RWPE2 (cell line): ENCODE results near the gene BORCS5.

Experiments
- ATAC-seq: fragments of 200-7000 bp; cut with Tn5 transposase; 3 replicates; pipeline ENCODE4 v1.9.1; 2021; ENCODE audit warnings: low read depth
- DNase-seq: peaks from one replicate; pipeline ENCODE4 v3.0.0-alpha.2; 2020; ENCODE audit warnings: low spot score
- H3K27ac ChIP-seq: fragments of 450-650 bp; 2 replicates; pipeline ENCODE4 v1.5.1; 2017; ENCODE audit warnings: mild to moderate bottlenecking; ENCODE audit not compliant: poor library complexity, severe bottlenecking
- H3K27me3 ChIP-seq: fragments of 250-450 bp; sonication (Bioruptor Pico); 2 replicates; pipeline ENCODE4 v1.5.1; 2021; ENCODE audit warnings: mild to moderate bottlenecking, moderate library complexity; ENCODE audit not compliant: insufficient read depth, poor library complexity, severe bottlenecking
- H3K36me3 ChIP-seq: fragments of 250-450 bp; sonication (Bioruptor Pico); 2 replicates; pipeline ENCODE4 v1.5.1; 2020; ENCODE audit warnings: low read depth, mild to moderate bottlenecking, moderate library complexity
- H3K4me1 ChIP-seq: fragments of 250-450 bp; sonication (Bioruptor Pico); 2 replicates; pipeline ENCODE4 v1.5.1; 2021; ENCODE audit warnings: mild to moderate bottlenecking, moderate library complexity; ENCODE audit not compliant: insufficient read depth, poor library complexity, severe bottlenecking
- H3K4me3 ChIP-seq: fragments of 250-450 bp; sonication (Bioruptor Pico); 2 replicates; pipeline ENCODE4 v1.5.1; 2021; ENCODE audit warnings: mild to moderate bottlenecking, moderate library complexity; ENCODE audit not compliant: severe bottlenecking
- H3K9me3 ChIP-seq: fragments of 250-450 bp; sonication (Bioruptor Pico); 2 replicates; pipeline ENCODE4 v1.5.1; 2021; ENCODE audit warnings: mild to moderate bottlenecking, moderate library complexity; ENCODE audit not compliant: severe bottlenecking
- CTCF ChIP-seq: fragments of 450-650 bp; IDR thresholded peaks from one replicate; pipeline ENCODE4 v1.5.1; 2017; ENCODE audit warnings: mild to moderate bottlenecking, moderate library complexity; ENCODE audit not compliant: poor library complexity, severe bottlenecking

Gene BORCS5

GRCh38 chr12:12476857-12477531, 120.1 kb downstream of the BORCS5 start:
- H3K27ac ChIP-seq: no peak overlapping the region
- H3K36me3 ChIP-seq: no peaks in the 10 kb centered on the region
- no peaks in the 10 kb centered on the region for H3K4me1 ChIP-seq
- no peak for ATAC-seq
- no peak overlapping the region for H3K4me3 ChIP-seq
- no peak for TF ChIP-seq CTCF
- DNase-seq: no peak
- H3K9me3 ChIP-seq: no peaks in the 10 kb centered on the region
- H3K27me3 ChIP-seq: no peaks in the 10 kb centered on the region

- H3K36me3 ChIP-seq: no peaks in the 10 kb centered on the region
Observed at GRCh38 chr12:12477532-12477890, 120.6 kb downstream of the BORCS5 start.

GRCh38 chr12:12480074-12480473, 123.2 kb downstream of the BORCS5 start:
- ATAC-seq: no peak
- Histone ChIP-seq H3K27ac (no peak overlapping the region), H3K27me3 (no peaks in the 10 kb centered on the region), H3K4me1 (no peaks in the 10 kb centered on the region), H3K9me3 (no peaks in the 10 kb centered on the region), H3K4me3 (no peak overlapping the region), H3K36me3 (no peaks in the 10 kb centered on the region)
- no peak for TF ChIP-seq CTCF
- no peak for DNase-seq

More at GRCh38 chr12:12477532-12477890, 120.6 kb downstream of the BORCS5 start:
- Histone ChIP-seq H3K27me3 (no peaks in the 10 kb centered on the region), H3K4me1 (no peaks in the 10 kb centered on the region), H3K27ac (no peak overlapping the region), H3K9me3 (no peaks in the 10 kb centered on the region), H3K4me3 (no peak overlapping the region)
- DNase-seq (no peak), ATAC-seq (no peak)
- no peak for TF ChIP-seq CTCF

- DNase-seq (no peak), ATAC-seq (no peak)
- Histone ChIP-seq H3K4me1 (no peaks in the 10 kb centered on the region), H3K27me3 (no peaks in the 10 kb centered on the region), H3K9me3 (no peaks in the 10 kb centered on the region), H3K27ac (no peak overlapping the region), H3K4me3 (no peak overlapping the region), H3K36me3 (no peaks in the 10 kb centered on the region)
- TF ChIP-seq CTCF: no peak
Observed at GRCh38 chr12:12481631-12482030, 124.8 kb downstream of the BORCS5 start.

GRCh38 chr12:12482150-12482761, 125.4 kb downstream of the BORCS5 start:
- H3K36me3 ChIP-seq: no peaks in the 10 kb centered on the region
- H3K27me3 ChIP-seq: no peaks in the 10 kb centered on the region
- no peak for DNase-seq
- no peak for TF ChIP-seq CTCF
- H3K4me3 ChIP-seq: no peak overlapping the region
- no peaks in the 10 kb centered on the region for H3K4me1 ChIP-seq
- ATAC-seq: no peak
- H3K27ac ChIP-seq: no peak overlapping the region
- H3K9me3 ChIP-seq: no peaks in the 10 kb centered on the region
